ENCODE measurements around the gene RSPO3. TPM values are rescaled to one million over a fixed set of nuclear protein-coding genes. Genes with fewer than 3 reads are reported as not detected.

Gene RSPO3, protein sequence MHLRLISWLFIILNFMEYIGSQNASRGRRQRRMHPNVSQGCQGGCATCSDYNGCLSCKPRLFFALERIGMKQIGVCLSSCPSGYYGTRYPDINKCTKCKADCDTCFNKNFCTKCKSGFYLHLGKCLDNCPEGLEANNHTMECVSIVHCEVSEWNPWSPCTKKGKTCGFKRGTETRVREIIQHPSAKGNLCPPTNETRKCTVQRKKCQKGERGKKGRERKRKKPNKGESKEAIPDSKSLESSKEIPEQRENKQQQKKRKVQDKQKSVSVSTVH
- total RNA-seq, result 0.53 TPM

DNA sequence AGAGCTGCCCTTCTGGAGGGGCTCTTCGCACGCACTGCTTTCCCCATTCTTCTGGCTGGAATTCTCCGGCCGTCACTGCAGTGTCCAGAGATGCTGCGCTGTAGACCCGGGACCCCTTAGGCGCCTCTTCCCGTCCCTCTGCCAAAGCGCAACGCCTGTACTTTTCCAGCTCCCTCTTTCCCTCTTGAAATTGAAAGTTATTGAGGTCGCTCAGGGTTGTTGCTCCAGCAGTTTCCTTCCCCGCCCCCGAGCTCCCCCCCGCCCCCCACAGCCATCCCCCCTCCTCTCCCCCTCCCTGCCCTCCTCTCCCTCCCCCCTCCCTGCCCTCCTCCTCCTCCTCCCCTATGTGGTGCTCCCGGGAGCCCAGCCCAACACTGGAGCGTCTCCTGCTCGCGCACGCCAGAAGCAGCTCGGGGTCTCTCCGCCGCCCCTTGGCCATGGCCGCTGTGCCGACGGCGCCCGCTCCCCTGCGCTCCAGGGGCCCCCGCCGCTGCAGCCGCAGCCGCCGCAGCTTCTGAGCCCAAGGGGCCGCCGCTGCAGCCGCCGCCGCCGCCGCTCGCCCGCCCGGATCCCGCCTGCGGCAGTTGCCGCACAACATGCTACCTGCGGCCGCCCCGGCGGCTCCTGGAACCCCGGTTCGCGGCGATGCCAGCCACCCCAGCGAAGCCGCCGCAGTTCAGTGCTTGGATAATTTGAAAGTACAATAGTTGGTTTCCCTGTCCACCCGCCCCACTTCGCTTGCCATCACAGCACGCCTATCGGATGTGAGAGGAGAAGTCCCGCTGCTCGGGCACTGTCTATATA, at the start of gene RSPO3:
TSS of gene RSPO3 (plus strand) at position 374 of the 804 bp plus-strand sequence. CDS start 522 bp downstream, outside the sequence.
- peak within 1 kb of the TSS; percentile 53 to 74 for H3K4me3 ChIP-seq
- H3K36me3 ChIP-seq, result no peaks in the 10 kb centered on the region
- TF ChIP-seq CTCF (IDR thresholded peaks at IDR 0.05), result no peak
- H3K4me1 ChIP-seq, result peaks cover 4 to 10% of the 10 kb centered on the region in 2 donors
- H3K27ac ChIP-seq, result no peak within 1 kb of the TSS
- no peaks in the 10 kb centered on the region for H3K9me3 ChIP-seq
- peaks cover 4% of the 10 kb centered on the region for H3K27me3 ChIP-seq
- intact Hi-C loops (cut with DNase I), result no loop called here
- DNase-seq (ENCODE audit: low spot score in 2 of 2), result no peak

DNA sequence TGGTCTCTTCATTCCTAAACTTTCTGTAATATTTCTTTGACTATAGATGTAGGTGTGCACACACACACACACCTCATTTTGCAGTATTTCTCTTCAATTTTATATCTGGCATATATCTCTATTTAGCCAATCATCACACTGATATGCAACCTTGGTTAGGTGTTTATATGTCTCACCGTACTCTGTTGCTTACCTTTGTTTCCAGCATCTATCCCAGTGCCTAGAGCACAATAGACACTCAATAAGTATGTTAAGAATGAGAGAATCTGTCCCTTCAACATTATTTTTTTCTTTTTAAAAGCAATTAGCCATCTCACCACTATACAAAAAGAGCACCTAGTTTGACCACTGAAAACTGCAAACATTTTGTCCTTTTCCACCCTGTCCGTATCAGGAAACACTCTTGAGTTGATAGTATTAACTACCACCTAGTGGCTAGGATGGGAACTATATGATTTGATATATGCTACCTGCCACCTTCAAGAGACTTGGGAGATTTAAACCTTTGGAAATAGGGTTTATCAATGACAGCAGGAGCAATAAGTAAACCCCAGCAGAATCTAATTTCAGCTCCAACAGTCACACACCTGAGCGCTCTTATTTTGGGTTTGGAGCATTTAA, 48.7 kb upstream of the RSPO3 start:
- Histone ChIP-seq H3K27ac (no peak overlapping the region), H3K9me3 (no peaks in the 10 kb centered on the region), H3K4me3 (no peak overlapping the region), H3K4me1 (no peaks in the 10 kb centered on the region), H3K36me3 (no peaks in the 10 kb centered on the region), H3K27me3 (no peaks in the 10 kb centered on the region)
- TF ChIP-seq CTCF (IDR thresholded peaks at IDR 0.05), result peak in 1 of 3 experiments; percentile 13
- intact Hi-C loops (cut with DNase I), result no loop called here
- no peak for DNase-seq (ENCODE audit: low spot score in 2 of 2)

DNA sequence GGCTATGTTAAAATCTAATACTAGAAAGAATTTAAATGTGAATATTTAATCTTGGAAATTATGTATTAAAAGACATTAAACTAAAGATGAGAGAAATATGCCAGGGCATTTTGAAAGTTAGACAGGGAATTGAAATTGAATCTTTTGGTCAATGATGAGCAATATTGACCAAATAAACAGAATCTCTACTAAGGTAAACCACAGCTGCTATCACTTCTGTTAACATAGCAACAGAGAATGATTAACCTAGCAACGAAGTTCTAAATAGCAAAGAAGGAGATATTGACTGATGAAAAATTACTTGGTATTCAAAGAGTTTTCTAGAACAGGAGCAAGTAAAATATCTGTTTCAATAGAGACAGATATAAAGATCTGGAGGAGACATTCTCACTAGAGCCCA, 45.2 kb upstream of the RSPO3 start:
- Histone ChIP-seq H3K27ac (no peak overlapping the region), H3K9me3 (no peaks in the 10 kb centered on the region), H3K27me3 (no peaks in the 10 kb centered on the region), H3K4me1 (no peaks in the 10 kb centered on the region), H3K36me3 (no peaks in the 10 kb centered on the region), H3K4me3 (no peak overlapping the region)
- no peak for DNase-seq (ENCODE audit: low spot score in 2 of 2)
- intact Hi-C loops (cut with DNase I), result no loop called here
- no peak for TF ChIP-seq CTCF (IDR thresholded peaks at IDR 0.05)

DNA sequence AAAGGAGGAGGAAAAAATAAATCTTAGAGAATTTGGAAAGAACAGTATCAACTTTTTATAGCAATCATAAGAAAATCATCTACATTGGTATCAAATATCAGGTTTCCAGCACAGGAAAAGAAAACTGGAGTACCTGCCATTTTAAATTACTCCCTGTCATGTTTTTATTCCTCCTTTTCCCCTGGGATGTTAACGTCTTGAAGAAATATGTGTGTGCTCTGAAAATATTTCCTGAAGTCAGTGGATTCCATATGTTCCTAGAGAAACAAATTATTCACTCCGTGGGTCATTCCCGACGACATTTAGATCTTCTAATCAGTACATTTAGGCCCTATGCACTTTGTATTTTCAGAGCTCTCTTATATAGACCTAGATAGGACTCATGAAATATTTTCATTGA, 42.0 kb upstream of the RSPO3 start:
- no peak for DNase-seq (ENCODE audit: low spot score in 2 of 2)
- Histone ChIP-seq H3K4me3 (no peak overlapping the region), H3K4me1 (no peaks in the 10 kb centered on the region), H3K27me3 (no peaks in the 10 kb centered on the region), H3K9me3 (no peaks in the 10 kb centered on the region), H3K27ac (no peak overlapping the region), H3K36me3 (no peaks in the 10 kb centered on the region)
- intact Hi-C loops (cut with DNase I), result no loop called here
- no peak for TF ChIP-seq CTCF (IDR thresholded peaks at IDR 0.05)

- Histone ChIP-seq H3K36me3 (no peaks in the 10 kb centered on the region), H3K27me3 (no peaks in the 10 kb centered on the region), H3K9me3 (no peaks in the 10 kb centered on the region), H3K4me1 (no peaks in the 10 kb centered on the region), H3K27ac (no peak overlapping the region), H3K4me3 (no peak overlapping the region)
- intact Hi-C loops (cut with DNase I), result no loop called here
- TF ChIP-seq CTCF (IDR thresholded peaks at IDR 0.05), result no peak
- DNase-seq (ENCODE audit: low spot score in 2 of 2), result no peak
Measured at GRCh38 chr6:127077886-127078285, 40.6 kb upstream of the RSPO3 start.

Data from ascending aorta (tissue), 2 donors.